Mesothelial cell of epicardium (in vitro differentiated cells): ENCODE measurements around the gene KCNAB1. TPM values are rescaled to one million over a fixed set of nuclear protein-coding genes. Genes with fewer than 3 reads are reported as not detected.
A peak's percentile ranks its signal among the peaks of the same experiment; 100 is the strongest.

ENCODE experiments used
- DNase-seq, 2 experiments: peaks; one replicate each; pipeline ENCODE4 v3.0.0; 2021; ENCODE audit warnings: low spot score in 2 of 2; ENCODE audit not compliant: unreplicated experiment in 2 of 2
- H3K27ac Mint-ChIP-seq: 2 replicates; pipeline ENCODE4 v1.8.0; 2021; ENCODE audit warnings: mixed read lengths
- H3K27me3 Mint-ChIP-seq: 2 replicates; pipeline ENCODE4 v1.8.0; 2021; ENCODE audit warnings: low read depth, mixed read lengths
- H3K36me3 Mint-ChIP-seq: 2 replicates; pipeline ENCODE4 v1.8.0; 2021; ENCODE audit warnings: mixed read lengths
- H3K4me1 Mint-ChIP-seq: 2 replicates; pipeline ENCODE4 v1.8.0; 2021; ENCODE audit warnings: mixed read lengths
- H3K4me3 Mint-ChIP-seq: 2 replicates; pipeline ENCODE4 v1.8.0; 2021; ENCODE audit warnings: mild to moderate bottlenecking, moderate library complexity, mixed read lengths
- H3K9me3 Mint-ChIP-seq: 2 replicates; pipeline ENCODE4 v1.8.0; 2021; ENCODE audit warnings: mixed read lengths
- total RNA-seq: library from RNA; stranded (reverse); gene quantifications from 3 replicates; pipeline ENCODE4 v1.2.1, GENCODE V29; 2021
- TF ChIP-seq, protein P1 (sequence below): fragments of 200-600 bp; sonication (generic); IDR thresholded peaks from one replicate; pipeline ENCODE4 v1.5.0; 2021; ENCODE audit warnings: antibody characterized with exemption; ENCODE audit not compliant: unreplicated experiment

Gene KCNAB1
- total RNA-seq, 1 donor from 2014 or later: 3.7 TPM

DNA sequence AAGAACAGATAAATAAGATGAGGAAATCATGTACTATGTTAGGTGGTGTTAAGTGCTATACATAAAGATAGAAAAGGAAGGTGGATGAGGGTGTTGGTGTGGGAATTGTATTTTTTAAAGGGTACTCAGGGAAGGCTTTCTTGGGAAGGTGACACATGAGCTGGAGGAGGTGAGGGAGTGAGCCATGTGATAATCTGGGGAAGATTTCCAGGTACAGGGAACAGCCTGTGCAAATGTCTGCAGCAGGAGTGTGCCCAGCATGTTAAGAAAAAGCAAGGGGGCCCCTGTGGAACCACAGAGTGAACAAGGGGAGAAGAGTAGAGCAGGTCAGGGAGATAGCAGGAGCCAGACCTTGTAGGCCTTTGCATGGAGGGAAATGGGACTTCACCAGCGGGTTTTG lies 258.9 kb downstream of the KCNAB1 start:
- no peak for DNase-seq
- H3K4me1 Mint-ChIP-seq: peaks cover 4% of the 10 kb centered on the region
- no peaks in the 10 kb centered on the region for H3K9me3 Mint-ChIP-seq
- TF ChIP-seq, protein P1, sequence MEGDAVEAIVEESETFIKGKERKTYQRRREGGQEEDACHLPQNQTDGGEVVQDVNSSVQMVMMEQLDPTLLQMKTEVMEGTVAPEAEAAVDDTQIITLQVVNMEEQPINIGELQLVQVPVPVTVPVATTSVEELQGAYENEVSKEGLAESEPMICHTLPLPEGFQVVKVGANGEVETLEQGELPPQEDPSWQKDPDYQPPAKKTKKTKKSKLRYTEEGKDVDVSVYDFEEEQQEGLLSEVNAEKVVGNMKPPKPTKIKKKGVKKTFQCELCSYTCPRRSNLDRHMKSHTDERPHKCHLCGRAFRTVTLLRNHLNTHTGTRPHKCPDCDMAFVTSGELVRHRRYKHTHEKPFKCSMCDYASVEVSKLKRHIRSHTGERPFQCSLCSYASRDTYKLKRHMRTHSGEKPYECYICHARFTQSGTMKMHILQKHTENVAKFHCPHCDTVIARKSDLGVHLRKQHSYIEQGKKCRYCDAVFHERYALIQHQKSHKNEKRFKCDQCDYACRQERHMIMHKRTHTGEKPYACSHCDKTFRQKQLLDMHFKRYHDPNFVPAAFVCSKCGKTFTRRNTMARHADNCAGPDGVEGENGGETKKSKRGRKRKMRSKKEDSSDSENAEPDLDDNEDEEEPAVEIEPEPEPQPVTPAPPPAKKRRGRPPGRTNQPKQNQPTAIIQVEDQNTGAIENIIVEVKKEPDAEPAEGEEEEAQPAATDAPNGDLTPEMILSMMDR: no peak
- H3K27ac Mint-ChIP-seq: no peak overlapping the region
- no peaks in the 10 kb centered on the region for H3K27me3 Mint-ChIP-seq
- no peaks in the 10 kb centered on the region for H3K36me3 Mint-ChIP-seq
- H3K4me3 Mint-ChIP-seq: no peak overlapping the region

DNA sequence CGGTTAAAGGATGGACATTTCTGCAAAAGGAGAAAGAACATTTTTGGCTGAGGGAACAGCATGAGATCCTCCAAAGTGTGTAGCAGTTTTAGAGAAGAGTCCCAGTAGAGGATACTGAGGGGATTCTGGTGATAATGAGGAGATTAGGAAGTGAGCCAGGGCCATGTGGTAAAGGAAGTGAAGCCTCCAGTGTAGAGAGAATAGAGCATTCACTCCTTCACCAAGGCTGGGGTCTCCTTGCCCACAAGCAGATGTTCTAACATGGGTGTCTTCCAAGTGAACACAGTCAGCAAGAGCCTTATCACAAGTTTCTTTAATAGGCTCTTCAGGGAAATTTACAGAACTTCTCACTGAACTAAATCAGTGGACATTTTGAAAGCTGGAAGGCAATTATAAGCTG lies 260.9 kb downstream of the KCNAB1 start:
- no peak overlapping the region for H3K27ac Mint-ChIP-seq
- no peaks in the 10 kb centered on the region for H3K36me3 Mint-ChIP-seq
- H3K4me3 Mint-ChIP-seq: no peak overlapping the region
- no peak for DNase-seq
- TF ChIP-seq, protein P1: no peak
- H3K27me3 Mint-ChIP-seq: no peaks in the 10 kb centered on the region
- no peaks in the 10 kb centered on the region for H3K9me3 Mint-ChIP-seq
- peaks cover 8% of the 10 kb centered on the region for H3K4me1 Mint-ChIP-seq

DNA sequence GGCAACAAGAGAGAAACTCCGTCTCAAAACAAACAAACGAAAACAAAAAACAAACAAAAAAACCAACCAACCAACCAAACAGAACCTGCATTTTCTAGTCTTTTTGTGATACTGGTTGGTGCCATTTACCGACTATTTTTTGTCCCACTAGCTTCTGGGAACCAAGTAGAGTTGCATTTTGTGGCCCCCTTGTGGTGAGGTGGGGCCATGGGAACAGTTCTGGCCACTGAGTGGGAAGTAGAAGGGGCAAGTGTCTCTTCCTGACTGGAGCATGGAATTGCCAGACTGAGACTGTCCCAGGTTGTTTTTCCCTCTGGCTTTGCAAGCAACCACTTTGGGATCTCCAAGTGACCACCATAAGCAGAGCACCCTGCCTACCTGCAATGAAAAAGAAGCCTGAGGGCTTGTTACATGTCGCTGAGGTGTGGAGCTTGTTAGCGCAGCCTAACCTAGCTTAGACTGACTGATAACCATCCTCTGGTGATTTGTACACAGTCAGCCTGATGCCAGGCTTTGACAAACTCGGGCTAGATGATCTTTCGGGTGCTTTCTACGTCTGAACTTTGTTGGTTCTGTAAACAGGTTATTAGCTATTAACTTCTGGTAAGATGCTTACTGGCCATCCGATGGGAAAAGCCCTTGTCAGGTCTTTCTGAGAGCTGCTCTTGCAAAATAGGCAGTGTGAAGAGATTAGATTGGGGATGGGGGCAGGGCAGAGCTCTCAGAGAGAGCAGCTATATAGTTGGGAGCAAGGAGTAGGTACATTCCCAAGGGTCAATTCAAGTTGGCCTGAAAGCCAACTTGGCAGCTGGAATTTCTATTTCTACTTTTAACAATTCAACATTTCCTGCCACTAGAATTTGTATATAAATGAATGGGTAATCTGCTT lies 262.3 kb downstream of the KCNAB1 start:
- peaks cover 7% of the 10 kb centered on the region for H3K4me1 Mint-ChIP-seq
- H3K27me3 Mint-ChIP-seq: no peaks in the 10 kb centered on the region
- no peak overlapping the region for H3K27ac Mint-ChIP-seq
- no peak overlapping the region for H3K4me3 Mint-ChIP-seq
- H3K36me3 Mint-ChIP-seq: no peaks in the 10 kb centered on the region
- TF ChIP-seq, protein P1: peak; percentile 43
- H3K9me3 Mint-ChIP-seq: no peaks in the 10 kb centered on the region
- DNase-seq: no peak

- TF ChIP-seq, protein P1: no peak
- no peak for DNase-seq
- Mint-ChIP-seq H3K27me3 (no peaks in the 10 kb centered on the region), H3K36me3 (no peaks in the 10 kb centered on the region), H3K27ac (no peak overlapping the region), H3K9me3 (no peaks in the 10 kb centered on the region), H3K4me3 (no peak overlapping the region), H3K4me1 (peaks cover 8% of the 10 kb centered on the region)
Measured at GRCh38 chr3:156383441-156384025, 263.2 kb downstream of the KCNAB1 start.

GRCh38 chr3:156388497-156389448 lies 268.4 kb downstream of the KCNAB1 start:
- Mint-ChIP-seq H3K4me1 (peaks cover 19% of the 10 kb centered on the region), H3K4me3 (no peak overlapping the region), H3K36me3 (no peaks in the 10 kb centered on the region), H3K9me3 (no peaks in the 10 kb centered on the region), H3K27me3 (no peaks in the 10 kb centered on the region), H3K27ac (no peak overlapping the region)
- no peak for DNase-seq
- TF ChIP-seq, protein P1: no peak
